GM11168 (cell line): ENCODE results near the gene SAMD7.

Experiments
- in situ Hi-C: fragments of 300-500 bp; cut with MboI; formaldehyde crosslinking; loops from one replicate; pipeline ENCODE4 v1.12.0; 2022; ENCODE audit warnings: low sequenced_read_pairs; ENCODE audit not compliant: unreplicated experiment

SAMD7 gene

DNA sequence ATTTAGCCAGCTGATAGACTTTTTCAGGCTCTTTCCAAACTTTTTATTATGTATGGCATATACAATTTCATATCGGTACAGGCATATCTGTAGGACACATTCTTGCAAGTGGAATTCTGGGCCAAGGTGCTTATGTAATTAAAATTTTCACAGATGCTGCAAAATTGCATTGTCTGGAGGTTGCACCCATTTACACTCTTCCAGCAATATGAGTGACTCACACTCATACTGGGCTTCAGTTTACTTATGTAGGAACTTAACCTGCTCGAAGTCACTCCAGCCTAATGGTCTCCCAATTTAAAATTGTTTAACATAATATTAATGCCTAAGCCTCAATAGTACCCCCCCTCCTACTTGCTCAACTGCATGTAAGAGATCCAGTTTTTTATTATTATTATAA, 44.0 kb downstream of the SAMD7 start:
- in situ Hi-C loops = no loop called here

DNA sequence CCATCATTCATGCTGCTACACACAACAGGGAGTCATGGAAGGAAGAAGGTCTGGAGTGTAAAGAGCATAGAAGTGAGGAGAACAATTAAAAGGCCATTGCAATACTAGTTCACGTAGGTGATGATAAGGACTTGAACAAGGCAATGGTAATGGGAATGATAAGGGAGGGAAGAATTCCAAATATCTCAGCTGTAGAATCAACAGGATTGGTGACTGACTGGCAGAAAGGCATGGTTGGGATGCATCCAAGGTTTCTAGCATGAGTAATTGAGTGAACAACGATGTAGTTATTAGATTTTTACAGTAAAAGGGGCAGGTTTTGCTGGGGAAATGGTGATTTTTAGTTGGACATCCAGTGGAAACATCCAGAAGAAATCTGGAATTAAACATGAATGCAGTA, 52.8 kb downstream of the SAMD7 start:
- in situ Hi-C loops = loop anchor here (10.0 kb wide), 1 partner anchor 99 kb away; the partner anchor contains the start of gene LRRC31

DNA sequence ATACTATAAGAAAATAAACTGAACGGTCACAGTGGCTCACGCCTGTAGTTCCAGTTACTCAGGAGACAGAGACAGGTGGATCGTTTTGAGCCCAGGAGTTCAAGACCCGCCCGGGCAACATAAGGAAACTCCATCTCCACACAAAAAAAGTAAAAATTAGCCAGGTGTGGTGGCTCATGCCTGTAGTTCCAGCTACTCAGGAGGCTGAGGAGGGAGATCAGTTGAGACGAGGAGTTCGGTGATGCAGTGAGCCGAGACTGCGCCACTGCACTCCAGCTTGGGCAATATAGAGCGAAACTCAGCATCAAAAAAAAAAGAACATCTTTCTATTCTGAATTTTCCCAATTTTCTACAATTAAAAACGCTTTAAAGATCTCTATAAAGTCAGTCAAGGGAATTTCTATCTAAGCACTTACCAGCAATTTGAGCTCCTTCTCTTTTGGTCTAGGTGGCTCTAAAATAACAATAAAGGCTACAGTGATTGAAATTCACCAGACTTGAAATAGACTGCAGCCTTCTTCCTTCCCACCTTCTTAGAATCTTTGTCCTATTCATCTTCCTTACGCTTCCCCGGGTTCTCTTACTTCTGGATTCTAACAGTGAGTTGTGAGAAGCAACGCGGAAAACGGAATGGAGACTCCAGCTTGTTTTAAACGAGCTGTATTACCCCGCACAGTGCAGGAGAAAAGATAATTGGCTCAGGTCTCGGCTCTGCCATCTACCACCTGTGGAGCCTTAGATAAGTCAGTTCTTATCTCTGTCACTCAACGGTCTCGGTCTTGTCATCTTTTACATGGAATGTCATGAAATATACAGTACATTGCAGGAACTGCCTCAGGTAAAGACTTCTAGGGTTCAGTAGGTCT, 54.4 kb downstream of the SAMD7 start:
- in situ Hi-C loops = loop anchor here (10.0 kb wide), 1 partner anchor 101 kb away; the partner anchor contains the start of gene LRRC31

- in situ Hi-C loops = loop anchor here (10.0 kb wide), 1 partner anchor 102 kb away; the partner anchor contains the start of gene LRRC31
Measured at GRCh38 chr3:169966428-169966950, 55.1 kb downstream of the SAMD7 start, which contains the start of gene SEC62. TSS of gene SEC62 (plus strand) at chr3:169966807. CDS start at chr3:169966823, 16 bp downstream.

GRCh38 chr3:169966951-169967915, 55.9 kb downstream of the SAMD7 start:
- in situ Hi-C loops = loop anchor here (10.0 kb wide), 1 partner anchor 102 kb away; the partner anchor contains the start of gene LRRC31

GRCh38 chr3:169968224-169968885, 57.0 kb downstream of the SAMD7 start:
- in situ Hi-C loops = loop anchor here (10.0 kb wide), 1 partner anchor 104 kb away; the partner anchor contains the start of gene LRRC31

- in situ Hi-C loops = loop anchor here (10.0 kb wide), 1 partner anchor 105 kb away; the partner anchor contains the start of gene LRRC31
Measured at GRCh38 chr3:169969174-169970095, 58.1 kb downstream of the SAMD7 start.

- in situ Hi-C loops = no loop called here
Measured at GRCh38 chr3:169970847-169971246, 59.5 kb downstream of the SAMD7 start.

DNA sequence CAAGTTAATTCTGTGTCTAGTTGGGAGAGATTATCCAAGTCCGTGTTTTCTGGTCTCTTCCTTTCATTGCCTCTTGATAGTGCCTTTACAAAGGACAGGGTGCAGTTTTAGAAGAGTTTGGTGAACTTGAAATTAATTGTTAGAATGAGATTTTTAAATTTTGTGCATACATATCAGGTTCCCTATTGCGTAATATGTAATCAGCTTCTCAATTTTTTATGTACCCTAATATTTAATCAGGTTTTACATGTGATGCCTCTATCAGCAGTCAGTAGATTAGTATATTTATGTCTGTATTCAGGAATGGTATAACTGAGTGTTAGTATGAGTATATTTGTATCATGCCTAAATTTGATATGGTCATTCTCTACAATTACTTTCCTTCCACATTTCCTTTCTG, 60.1 kb downstream of the SAMD7 start:
- in situ Hi-C loops = no loop called here

DNA sequence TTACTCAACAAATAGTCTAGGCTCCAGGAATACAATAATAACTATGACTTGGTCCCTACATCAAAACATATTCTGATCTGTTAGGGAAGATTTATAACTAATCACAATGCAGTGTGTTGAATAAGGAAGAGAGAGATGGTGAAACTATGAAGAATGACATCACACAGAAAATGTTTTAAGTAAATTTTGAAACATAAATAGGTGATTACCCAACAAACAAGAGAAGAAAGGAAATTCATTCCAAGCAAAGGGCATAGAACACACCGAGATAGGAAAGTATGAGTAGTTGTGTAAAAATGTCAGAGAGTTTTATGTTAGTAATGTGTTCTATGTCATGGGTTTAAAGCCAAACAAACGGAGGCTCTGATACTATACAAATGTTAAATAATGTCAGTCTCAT, 68.7 kb downstream of the SAMD7 start:
- in situ Hi-C loops = no loop called here

- in situ Hi-C loops = no loop called here
Measured at GRCh38 chr3:169984292-169984691, 72.9 kb downstream of the SAMD7 start.
